K562 treated with DMSO at 1 percent for 48 hours (cell line): ENCODE measurements around the gene POLR2H. TPM values are rescaled to one million over a fixed set of nuclear protein-coding genes. Genes with fewer than 3 reads are reported as not detected.

ENCODE experiments used
- total RNA-seq: library from RNA; unstranded; fragments of 300-600 nt; gene quantifications from 2 replicates; pipeline ENCODE4 v1.2.3, GENCODE V29; 2022; ENCODE audit warnings: low replicate concordance; ENCODE audit errors: extremely low read depth

The POLR2H gene
- total RNA-seq, result not detected in 2 replicates

DNA sequence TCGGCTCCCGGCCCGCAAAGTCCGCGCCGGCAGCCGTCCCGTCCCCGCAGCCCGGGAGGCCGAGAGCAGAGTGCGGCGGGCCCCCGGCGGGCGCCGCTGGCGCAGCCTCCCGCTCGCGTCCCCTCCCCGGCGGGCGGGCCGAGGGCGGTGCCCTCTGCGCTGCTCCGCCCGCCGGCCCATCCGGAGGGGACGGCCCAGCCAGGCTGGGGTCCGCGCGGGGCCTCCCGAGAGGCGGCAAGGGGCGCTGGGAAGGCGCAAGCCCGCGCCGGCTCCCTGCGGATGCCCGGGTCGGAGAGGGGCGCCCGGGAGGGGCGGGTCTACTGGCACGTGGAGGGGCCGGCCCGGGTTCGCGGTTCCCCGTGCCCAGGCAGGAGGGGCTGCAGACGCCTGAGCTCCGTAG is at the start of gene POLR2H, which contains the start of gene CLCN2:
TSS of gene POLR2H (plus strand) at position 179 of the 400 bp plus-strand sequence. CDS start 1,783 bp downstream, outside the sequence.
TSS of gene CLCN2 (minus strand) at position 74 of the 400 bp plus-strand sequence. CDS start 126 bp downstream, outside the sequence.

DNA sequence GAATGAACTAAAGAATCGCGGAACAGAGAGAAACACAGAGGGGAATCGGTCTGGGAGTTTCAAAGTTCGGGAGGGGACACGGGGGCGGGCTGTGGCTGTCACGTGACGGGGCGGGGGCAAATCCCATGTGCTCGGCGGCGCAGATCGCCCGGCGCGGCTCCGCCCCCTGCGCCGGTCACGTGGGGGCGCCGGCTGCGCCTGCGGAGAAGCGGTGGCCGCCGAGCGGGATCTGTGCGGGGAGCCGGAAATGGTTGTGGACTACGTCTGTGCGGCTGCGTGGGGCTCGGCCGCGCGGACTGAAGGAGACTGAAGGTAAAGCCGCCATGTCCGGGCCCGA is 47.2 kb upstream of the POLR2H start, which contains the start of gene EIF4G1:
TSS of gene EIF4G1 (plus strand) at position 244 of the 337 bp plus-strand sequence. CDS start 1,191 bp downstream, outside the sequence.

DNA sequence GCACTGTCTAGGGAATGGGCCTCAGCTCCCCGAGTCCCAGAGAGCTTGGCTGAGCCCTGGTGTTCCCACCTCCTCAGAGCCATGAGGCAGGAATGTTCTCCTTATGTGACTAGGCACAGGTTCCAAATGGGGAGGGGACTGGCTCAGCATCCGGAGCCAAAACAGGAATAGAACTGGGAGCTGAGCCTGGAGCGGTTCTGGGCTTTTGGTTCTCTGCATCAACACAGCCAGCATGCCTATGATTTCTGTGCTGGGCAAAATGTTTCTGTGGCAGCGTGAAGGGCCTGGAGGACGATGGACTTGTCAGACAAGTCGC is 24.2 kb upstream of the POLR2H start, which contains the start of gene FAM131A:
TSS of gene FAM131A (plus strand) at position 202 of the 316 bp plus-strand sequence. CDS start at position 233, 31 bp downstream.

DNA sequence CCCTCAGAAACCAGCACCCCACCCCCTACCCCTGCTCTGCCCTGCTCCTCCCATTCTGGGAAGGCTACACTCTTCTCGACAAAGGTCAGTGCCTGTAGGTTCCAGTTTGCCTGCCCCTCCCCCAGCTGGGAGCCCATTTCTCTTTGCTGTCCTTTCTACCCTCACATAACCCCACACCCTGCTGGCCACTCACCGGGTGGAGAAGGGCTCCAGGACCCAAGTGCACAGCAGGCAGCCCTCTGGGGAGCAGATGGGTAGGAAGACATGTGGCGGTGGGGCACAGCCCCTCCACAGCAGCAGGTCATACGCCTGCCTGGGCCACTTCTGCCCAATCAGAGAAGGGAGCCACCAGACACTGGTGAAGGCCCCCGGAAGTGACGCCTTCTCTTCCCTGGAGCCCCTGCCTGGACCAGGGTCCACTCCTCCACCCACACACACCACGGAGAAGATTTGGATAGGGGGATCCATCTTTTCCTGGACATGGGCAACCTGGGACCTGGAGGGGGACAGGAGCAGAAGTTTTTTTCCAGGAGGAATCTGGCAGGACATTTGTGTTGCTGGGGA is 16.5 kb downstream of the POLR2H start, which contains the start of gene THPO:
TSS of gene THPO (minus strand) at position 326 of the 564 bp plus-strand sequence. CDS start 1,948 bp downstream, outside the sequence.

DNA sequence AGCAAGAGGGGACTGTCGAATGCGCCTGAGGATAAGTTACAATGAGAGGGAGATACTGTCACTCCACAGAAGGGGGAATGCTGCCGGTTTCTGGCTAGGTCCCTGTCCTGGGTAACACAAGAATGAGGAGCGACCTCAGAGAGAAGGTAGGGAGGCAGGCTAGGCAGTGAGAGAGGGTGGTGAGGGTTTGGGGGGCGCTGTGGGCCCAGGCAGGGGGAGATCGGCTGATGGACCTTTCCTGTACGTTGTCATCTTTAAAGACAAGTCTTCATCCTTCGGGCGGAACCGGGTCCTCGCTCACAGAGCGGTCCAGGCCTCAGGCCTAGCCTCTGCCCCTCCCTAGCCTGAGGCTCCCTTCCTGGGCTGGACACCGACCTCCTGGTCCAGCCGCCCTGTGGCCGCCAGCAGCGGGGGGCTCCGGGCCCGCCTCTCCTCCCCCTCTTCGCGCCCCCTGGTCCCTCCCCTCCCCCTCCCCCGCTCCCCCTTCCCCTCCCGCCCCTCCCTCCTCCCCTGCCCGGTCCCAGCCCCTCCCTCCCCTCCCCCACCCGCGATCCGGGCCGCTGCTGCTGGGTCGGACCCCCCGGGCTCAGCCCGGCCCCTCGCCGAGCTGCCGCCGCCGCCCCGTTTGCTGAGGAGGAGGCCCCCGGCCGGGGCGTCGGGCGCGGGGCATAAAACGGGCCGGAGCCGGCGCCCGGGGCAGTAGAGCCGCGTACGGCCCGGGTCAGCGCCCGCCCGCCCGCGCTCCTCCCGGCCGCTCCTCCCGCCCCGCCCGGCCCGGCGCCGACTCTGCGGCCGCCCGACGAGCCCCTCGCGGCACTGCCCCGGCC is 18.1 kb downstream of the POLR2H start, which contains the start of gene CHRD:
TSS of gene CHRD (plus strand) at position 697 of the 827 bp plus-strand sequence. CDS start 265 bp downstream, outside the sequence.

Other genes starting within 250 kb of the POLR2H start
- gene EIF2B5, start 226.4 kb upstream of the POLR2H start, total RNA-seq, result not detected in 2 replicates
- not detected in 2 replicates for gene DVL3, start 206.3 kb upstream of the POLR2H start, total RNA-seq
- gene AP2M1, start 186.9 kb upstream of the POLR2H start, total RNA-seq, result 892 TPM in 1 of 2 replicates, not detected in the other
- gene ABCF3, start 175.5 kb upstream of the POLR2H start, total RNA-seq, result not detected in 2 replicates
- gene VWA5B2, start 132.1 kb upstream of the POLR2H start, total RNA-seq, result not detected in 2 replicates
- not detected in 2 replicates for gene ALG3, start 112.7 kb upstream of the POLR2H start, total RNA-seq
- not detected in 2 replicates for gene EEF1AKMT4, start 112.0 kb upstream of the POLR2H start, total RNA-seq
- not detected in 2 replicates for gene CAMK2N2, start 100.2 kb upstream of the POLR2H start, total RNA-seq
- gene ECE2, start 85.7 kb upstream of the POLR2H start, total RNA-seq, result not detected in 2 replicates
- gene PSMD2, start 62.5 kb upstream of the POLR2H start, total RNA-seq, result 440 TPM in 1 of 2 replicates, not detected in the other
- 513 TPM in 1 of 2 replicates, not detected in the other for gene EIF4G1, start 47.1 kb upstream of the POLR2H start, total RNA-seq
- gene FAM131A, start 24.1 kb upstream of the POLR2H start, total RNA-seq, result not detected in 2 replicates
- gene CLCN2, start 105 bp upstream of the POLR2H start, total RNA-seq, result not detected in 2 replicates
- gene THPO, start 16.5 kb downstream of the POLR2H start, total RNA-seq, result not detected in 2 replicates
- not detected in 2 replicates for gene CHRD, start 18.3 kb downstream of the POLR2H start, total RNA-seq
- gene EPHB3, start 200.1 kb downstream of the POLR2H start, total RNA-seq, result not detected in 2 replicates